GM19324 (cell line): ENCODE results near the gene LGALS9C.
"Not testable (repeated sequence)": the region's sequence is repeated elsewhere in the genome, so short reads cannot be mapped to it uniquely, and the experiment has no call there.

Experiments
- ATAC-seq: cut with Tn5 transposase; IDR thresholded peaks from one replicate; pipeline ENCODE4 v1.9.1; 2021; ENCODE audit warnings: mild to moderate bottlenecking, moderate library complexity; ENCODE audit not compliant: unreplicated experiment, low FRiP score

LGALS9C gene

GRCh38 chr17:18477367-18477766 is 778 bp downstream of the LGALS9C start:
- ATAC-seq = not testable (repeated sequence)

- ATAC-seq = not testable (repeated sequence)
Measured at GRCh38 chr17:18478362-18478761, 1.8 kb downstream of the LGALS9C start.

- ATAC-seq = not testable (repeated sequence)
Measured at GRCh38 chr17:18478977-18479595, 2.5 kb downstream of the LGALS9C start.

GRCh38 chr17:18481775-18482174 is 5.2 kb downstream of the LGALS9C start:
- not testable (repeated sequence) for ATAC-seq

GRCh38 chr17:18485936-18486464 is 9.4 kb downstream of the LGALS9C start:
- not testable (repeated sequence) for ATAC-seq

GRCh38 chr17:18487633-18488032 is 11.0 kb downstream of the LGALS9C start:
- ATAC-seq = not testable (repeated sequence)

GRCh38 chr17:18488622-18489021 is 12.0 kb downstream of the LGALS9C start:
- not testable (repeated sequence) for ATAC-seq

- ATAC-seq = not testable (repeated sequence)
Measured at GRCh38 chr17:18490016-18490415, 13.4 kb downstream of the LGALS9C start.

- not testable (repeated sequence) for ATAC-seq
Measured at GRCh38 chr17:18492712-18493480, 16.3 kb downstream of the LGALS9C start.

- not testable (repeated sequence) for ATAC-seq
Measured at GRCh38 chr17:18494250-18494768, 17.7 kb downstream of the LGALS9C start.

GRCh38 chr17:18497044-18497443 is 20.5 kb downstream of the LGALS9C start:
- not testable (repeated sequence) for ATAC-seq

GRCh38 chr17:18499100-18499499 is 22.5 kb downstream of the LGALS9C start:
- not testable (repeated sequence) for ATAC-seq

- not testable (repeated sequence) for ATAC-seq
Measured at GRCh38 chr17:18499756-18500155, 23.2 kb downstream of the LGALS9C start.

GRCh38 chr17:18500281-18500680 is 23.7 kb downstream of the LGALS9C start:
- ATAC-seq = not testable (repeated sequence)

GRCh38 chr17:18500816-18501215 is 24.2 kb downstream of the LGALS9C start:
- ATAC-seq = not testable (repeated sequence)

GRCh38 chr17:18503221-18503620 is 26.6 kb downstream of the LGALS9C start:
- not testable (repeated sequence) for ATAC-seq

- not testable (repeated sequence) for ATAC-seq
Measured at GRCh38 chr17:18507729-18508128, 31.1 kb downstream of the LGALS9C start.

- ATAC-seq = not testable (repeated sequence)
Measured at GRCh38 chr17:18508667-18509066, 32.1 kb downstream of the LGALS9C start.

- not testable (repeated sequence) for ATAC-seq
Measured at GRCh38 chr17:18521100-18521499, 44.5 kb downstream of the LGALS9C start.

- ATAC-seq = not testable (repeated sequence)
Measured at GRCh38 chr17:18525015-18525414, 48.4 kb downstream of the LGALS9C start.

- ATAC-seq = not testable (repeated sequence)
Measured at GRCh38 chr17:18526168-18526800, 49.7 kb downstream of the LGALS9C start.
